ENCODE results near the gene PARD3. TPM values are rescaled to one million over a fixed set of nuclear protein-coding genes. Genes with fewer than 3 reads are reported as not detected.

PARD3 gene
- total RNA-seq, 1 experiment from 2014 or later: 51.8 TPM

DNA sequence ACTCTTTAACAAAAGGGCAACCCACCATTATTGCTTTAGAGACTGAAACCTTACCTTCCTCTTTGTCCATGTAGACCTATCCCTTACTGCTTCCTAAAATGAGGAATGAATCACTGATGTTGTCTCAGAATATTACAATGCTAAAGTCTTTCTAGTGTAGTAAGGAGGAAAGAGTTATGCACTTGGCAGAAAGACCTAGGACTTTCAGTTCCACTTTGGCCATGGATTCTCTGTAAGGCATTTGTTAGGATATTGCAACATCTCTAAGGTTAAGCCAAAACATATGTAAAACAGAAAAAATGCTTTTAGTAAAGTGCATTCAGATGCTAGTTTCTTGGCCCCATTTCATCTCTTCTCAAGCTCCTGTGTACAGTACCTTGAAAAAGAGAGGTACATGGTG lies 230.9 kb downstream of the PARD3 start:
- Mint-ChIP-seq H3K4me1 (peaks cover 64% of the 10 kb centered on the region), H3K36me3 (0 out of 2 replicates have a peak, but pooled peaks cover under 1% of the 10 kb centered on the region), H3K4me3 (no peak overlapping the region), H3K27me3 (ENCODE audit: low read depth) (no peaks in the 10 kb centered on the region), H3K27ac (no peak overlapping the region), H3K9me3 (peaks cover 3% of the 10 kb centered on the region; the same call in 1 of the 2 replicates)
- POLR2A ChIA-PET: no interaction called here
- DNase-seq (ENCODE audit: low spot score): no peak
- no peak for TF ChIP-seq FOXK1 (CRISPR knock-in tag; IDR thresholded peaks at IDR 0.05)
- TF ChIP-seq, protein P1, sequence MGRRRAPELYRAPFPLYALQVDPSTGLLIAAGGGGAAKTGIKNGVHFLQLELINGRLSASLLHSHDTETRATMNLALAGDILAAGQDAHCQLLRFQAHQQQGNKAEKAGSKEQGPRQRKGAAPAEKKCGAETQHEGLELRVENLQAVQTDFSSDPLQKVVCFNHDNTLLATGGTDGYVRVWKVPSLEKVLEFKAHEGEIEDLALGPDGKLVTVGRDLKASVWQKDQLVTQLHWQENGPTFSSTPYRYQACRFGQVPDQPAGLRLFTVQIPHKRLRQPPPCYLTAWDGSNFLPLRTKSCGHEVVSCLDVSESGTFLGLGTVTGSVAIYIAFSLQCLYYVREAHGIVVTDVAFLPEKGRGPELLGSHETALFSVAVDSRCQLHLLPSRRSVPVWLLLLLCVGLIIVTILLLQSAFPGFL (CRISPR knock-in tag; IDR thresholded peaks at IDR 0.05; ENCODE audit: borderline replicate concordance): no peak
- TF ChIP-seq, protein P2, sequence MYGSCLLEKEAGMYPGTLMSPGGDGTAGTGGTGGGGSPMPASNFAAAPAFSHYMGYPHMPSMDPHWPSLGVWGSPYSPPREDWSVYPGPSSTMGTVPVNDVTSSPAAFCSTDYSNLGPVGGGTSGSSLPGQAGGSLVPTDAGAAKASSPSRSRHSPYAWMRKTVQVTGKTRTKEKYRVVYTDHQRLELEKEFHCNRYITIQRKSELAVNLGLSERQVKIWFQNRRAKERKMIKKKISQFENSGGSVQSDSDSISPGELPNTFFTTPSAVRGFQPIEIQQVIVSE (CRISPR knock-in tag; IDR thresholded peaks at IDR 0.05; ENCODE audit: borderline replicate concordance): no peak
- TF ChIP-seq, protein P3, sequence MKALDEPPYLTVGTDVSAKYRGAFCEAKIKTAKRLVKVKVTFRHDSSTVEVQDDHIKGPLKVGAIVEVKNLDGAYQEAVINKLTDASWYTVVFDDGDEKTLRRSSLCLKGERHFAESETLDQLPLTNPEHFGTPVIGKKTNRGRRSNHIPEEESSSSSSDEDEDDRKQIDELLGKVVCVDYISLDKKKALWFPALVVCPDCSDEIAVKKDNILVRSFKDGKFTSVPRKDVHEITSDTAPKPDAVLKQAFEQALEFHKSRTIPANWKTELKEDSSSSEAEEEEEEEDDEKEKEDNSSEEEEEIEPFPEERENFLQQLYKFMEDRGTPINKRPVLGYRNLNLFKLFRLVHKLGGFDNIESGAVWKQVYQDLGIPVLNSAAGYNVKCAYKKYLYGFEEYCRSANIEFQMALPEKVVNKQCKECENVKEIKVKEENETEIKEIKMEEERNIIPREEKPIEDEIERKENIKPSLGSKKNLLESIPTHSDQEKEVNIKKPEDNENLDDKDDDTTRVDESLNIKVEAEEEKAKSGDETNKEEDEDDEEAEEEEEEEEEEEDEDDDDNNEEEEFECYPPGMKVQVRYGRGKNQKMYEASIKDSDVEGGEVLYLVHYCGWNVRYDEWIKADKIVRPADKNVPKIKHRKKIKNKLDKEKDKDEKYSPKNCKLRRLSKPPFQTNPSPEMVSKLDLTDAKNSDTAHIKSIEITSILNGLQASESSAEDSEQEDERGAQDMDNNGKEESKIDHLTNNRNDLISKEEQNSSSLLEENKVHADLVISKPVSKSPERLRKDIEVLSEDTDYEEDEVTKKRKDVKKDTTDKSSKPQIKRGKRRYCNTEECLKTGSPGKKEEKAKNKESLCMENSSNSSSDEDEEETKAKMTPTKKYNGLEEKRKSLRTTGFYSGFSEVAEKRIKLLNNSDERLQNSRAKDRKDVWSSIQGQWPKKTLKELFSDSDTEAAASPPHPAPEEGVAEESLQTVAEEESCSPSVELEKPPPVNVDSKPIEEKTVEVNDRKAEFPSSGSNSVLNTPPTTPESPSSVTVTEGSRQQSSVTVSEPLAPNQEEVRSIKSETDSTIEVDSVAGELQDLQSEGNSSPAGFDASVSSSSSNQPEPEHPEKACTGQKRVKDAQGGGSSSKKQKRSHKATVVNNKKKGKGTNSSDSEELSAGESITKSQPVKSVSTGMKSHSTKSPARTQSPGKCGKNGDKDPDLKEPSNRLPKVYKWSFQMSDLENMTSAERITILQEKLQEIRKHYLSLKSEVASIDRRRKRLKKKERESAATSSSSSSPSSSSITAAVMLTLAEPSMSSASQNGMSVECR (CRISPR knock-in tag; IDR thresholded peaks at IDR 0.05; ENCODE audit: borderline replicate concordance): no peak
- TF ChIP-seq, protein P4, sequence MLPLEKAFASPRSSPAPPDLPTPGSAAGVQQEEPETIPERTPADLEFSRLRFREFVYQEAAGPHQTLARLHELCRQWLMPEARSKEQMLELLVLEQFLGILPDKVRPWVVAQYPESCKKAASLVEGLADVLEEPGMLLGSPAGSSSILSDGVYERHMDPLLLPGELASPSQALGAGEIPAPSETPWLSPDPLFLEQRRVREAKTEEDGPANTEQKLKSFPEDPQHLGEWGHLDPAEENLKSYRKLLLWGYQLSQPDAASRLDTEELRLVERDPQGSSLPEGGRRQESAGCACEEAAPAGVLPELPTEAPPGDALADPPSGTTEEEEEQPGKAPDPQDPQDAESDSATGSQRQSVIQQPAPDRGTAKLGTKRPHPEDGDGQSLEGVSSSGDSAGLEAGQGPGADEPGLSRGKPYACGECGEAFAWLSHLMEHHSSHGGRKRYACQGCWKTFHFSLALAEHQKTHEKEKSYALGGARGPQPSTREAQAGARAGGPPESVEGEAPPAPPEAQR (CRISPR knock-in tag; IDR thresholded peaks at IDR 0.05): no peak
- TF ChIP-seq MYBL2 (CRISPR knock-in tag; IDR thresholded peaks at IDR 0.05): no peak
- TF ChIP-seq JUN (CRISPR knock-in tag; IDR thresholded peaks at IDR 0.05): no peak
- CTCF ChIA-PET: no interaction called here
- no peak for ATAC-seq

DNA sequence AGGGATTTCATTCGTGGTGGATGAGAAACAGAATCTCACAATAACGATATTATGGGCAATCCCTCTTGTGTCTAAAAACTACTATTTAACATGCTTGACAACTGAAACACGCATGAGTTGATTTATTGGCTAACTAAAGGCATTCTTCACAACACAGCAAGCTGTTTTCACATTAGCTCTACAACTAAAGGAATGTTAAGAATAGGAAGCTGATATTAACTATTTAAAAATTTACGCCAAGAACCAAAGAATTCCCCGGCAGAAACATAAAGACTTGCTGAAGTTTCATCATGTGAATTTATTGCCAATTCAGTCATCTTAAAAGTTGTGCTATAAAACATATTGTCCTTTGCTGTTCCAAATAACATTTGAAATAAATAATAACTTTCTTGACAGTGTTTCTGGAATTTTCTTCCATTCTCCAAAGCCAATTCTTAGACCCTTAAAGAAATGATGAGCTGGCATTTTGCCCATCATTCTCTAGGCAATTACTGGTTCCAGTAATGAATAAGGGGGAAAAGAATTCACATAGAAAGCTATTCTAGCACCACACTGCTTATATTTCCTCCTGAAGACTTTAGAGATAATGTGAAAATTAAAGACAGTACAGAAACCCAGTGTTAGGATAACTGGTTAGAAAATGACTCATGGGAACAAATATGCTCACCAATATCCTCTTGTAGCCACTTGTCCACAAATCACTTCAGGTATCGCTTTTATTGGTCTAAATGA lies 233.1 kb downstream of the PARD3 start:
- no peak overlapping the region for H3K4me3 Mint-ChIP-seq
- H3K9me3 Mint-ChIP-seq: no peaks in the 10 kb centered on the region
- H3K27me3 Mint-ChIP-seq (ENCODE audit: low read depth): no peaks in the 10 kb centered on the region
- TF ChIP-seq EMX1 (CRISPR knock-in tag; IDR thresholded peaks at IDR 0.05) (no peak), ZNF232 (CRISPR knock-in tag; IDR thresholded peaks at IDR 0.05) (no peak), NR1H2 (CRISPR knock-in tag; IDR thresholded peaks at IDR 0.05) (no peak), ZNF219 (CRISPR knock-in tag; IDR thresholded peaks at IDR 0.05; ENCODE audit: borderline replicate concordance) (no peak), TCF7 (CRISPR knock-in tag; IDR thresholded peaks at IDR 0.05; ENCODE audit: low read depth) (no peak)
- TF ChIP-seq, protein P5, sequence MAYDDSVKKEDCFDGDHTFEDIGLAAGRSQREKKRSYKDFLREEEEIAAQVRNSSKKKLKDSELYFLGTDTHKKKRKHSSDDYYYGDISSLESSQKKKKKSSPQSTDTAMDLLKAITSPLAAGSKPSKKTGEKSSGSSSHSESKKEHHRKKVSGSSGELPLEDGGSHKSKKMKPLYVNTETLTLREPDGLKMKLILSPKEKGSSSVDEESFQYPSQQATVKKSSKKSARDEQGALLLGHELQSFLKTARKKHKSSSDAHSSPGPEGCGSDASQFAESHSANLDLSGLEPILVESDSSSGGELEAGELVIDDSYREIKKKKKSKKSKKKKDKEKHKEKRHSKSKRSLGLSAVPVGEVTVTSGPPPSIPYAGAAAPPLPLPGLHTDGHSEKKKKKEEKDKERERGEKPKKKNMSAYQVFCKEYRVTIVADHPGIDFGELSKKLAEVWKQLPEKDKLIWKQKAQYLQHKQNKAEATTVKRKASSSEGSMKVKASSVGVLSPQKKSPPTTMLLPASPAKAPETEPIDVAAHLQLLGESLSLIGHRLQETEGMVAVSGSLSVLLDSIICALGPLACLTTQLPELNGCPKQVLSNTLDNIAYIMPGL (CRISPR knock-in tag; IDR thresholded peaks at IDR 0.05): no peak
- TF ChIP-seq, protein P6, sequence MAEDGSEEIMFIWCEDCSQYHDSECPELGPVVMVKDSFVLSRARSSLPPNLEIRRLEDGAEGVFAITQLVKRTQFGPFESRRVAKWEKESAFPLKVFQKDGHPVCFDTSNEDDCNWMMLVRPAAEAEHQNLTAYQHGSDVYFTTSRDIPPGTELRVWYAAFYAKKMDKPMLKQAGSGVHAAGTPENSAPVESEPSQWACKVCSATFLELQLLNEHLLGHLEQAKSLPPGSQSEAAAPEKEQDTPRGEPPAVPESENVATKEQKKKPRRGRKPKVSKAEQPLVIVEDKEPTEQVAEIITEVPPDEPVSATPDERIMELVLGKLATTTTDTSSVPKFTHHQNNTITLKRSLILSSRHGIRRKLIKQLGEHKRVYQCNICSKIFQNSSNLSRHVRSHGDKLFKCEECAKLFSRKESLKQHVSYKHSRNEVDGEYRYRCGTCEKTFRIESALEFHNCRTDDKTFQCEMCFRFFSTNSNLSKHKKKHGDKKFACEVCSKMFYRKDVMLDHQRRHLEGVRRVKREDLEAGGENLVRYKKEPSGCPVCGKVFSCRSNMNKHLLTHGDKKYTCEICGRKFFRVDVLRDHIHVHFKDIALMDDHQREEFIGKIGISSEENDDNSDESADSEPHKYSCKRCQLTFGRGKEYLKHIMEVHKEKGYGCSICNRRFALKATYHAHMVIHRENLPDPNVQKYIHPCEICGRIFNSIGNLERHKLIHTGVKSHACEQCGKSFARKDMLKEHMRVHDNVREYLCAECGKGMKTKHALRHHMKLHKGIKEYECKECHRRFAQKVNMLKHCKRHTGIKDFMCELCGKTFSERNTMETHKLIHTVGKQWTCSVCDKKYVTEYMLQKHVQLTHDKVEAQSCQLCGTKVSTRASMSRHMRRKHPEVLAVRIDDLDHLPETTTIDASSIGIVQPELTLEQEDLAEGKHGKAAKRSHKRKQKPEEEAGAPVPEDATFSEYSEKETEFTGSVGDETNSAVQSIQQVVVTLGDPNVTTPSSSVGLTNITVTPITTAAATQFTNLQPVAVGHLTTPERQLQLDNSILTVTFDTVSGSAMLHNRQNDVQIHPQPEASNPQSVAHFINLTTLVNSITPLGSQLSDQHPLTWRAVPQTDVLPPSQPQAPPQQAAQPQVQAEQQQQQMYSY (CRISPR knock-in tag; IDR thresholded peaks at IDR 0.05): no peak
- peak overlapping the region; percentile 79; the same call in 1 of the 2 replicates for H3K27ac Mint-ChIP-seq
- H3K4me1 Mint-ChIP-seq: peaks cover 66% of the 10 kb centered on the region
- no peaks in the 10 kb centered on the region for H3K36me3 Mint-ChIP-seq
- ATAC-seq (no peak), DNase-seq (ENCODE audit: low spot score) (no peak)
- ChIA-PET POLR2A (no interaction called here), CTCF (interaction anchor here (1.0 kb wide), 1 partner anchor 8 kb away, joined by 3 read pairs; no protein-coding TSS in a partner anchor)
